ENCODE data around the gene KCNJ5. TPM values are rescaled to one million over a fixed set of nuclear protein-coding genes. Genes with fewer than 3 reads are reported as not detected.

KCNJ5 gene
- total RNA-seq, 1 experiment from 2014 or later, result 0.17 TPM

GRCh38 chr11:128941110-128941509, 50.0 kb downstream of the KCNJ5 start:
- Histone ChIP-seq H3K9ac (ENCODE audit: low read length) (no peak overlapping the region), H2AFZ (ENCODE audit: low read depth, low read length, poor library complexity, severe bottlenecking) (no peak overlapping the region), H3K4me1 (ENCODE audit: control insufficient read depth in 1 of 2, insufficient read depth in 2 of 2, low read length in 2 of 2) (no peaks in the 10 kb centered on the region), H3K4me2 (ENCODE audit: low read length) (no peak overlapping the region), H3K9me2 (ENCODE audit: insufficient read depth) (no peaks in the 10 kb centered on the region), H3K9me3 (ENCODE audit: control insufficient read depth in 1 of 2, insufficient read depth in 1 of 2, low read depth in 1 of 2, low read length in 2 of 2) (no peaks in the 10 kb centered on the region), H4K20me1 (ENCODE audit: insufficient read depth) (no peaks in the 10 kb centered on the region), H3K27ac (ENCODE audit: low read depth, low read length) (no peak overlapping the region), H3K27me3 (ENCODE audit: insufficient read depth, low read length) (no peaks in the 10 kb centered on the region), H3K4me3 (replicated peaks in 1 of 2; ENCODE audit: low read depth in 1 of 2, low read length in 2 of 2) (no peak overlapping the region), H3K36me3 (ENCODE audit: control insufficient read depth in 1 of 2, insufficient read depth in 2 of 2, low read length in 2 of 2) (no peaks in the 10 kb centered on the region), H3K79me2 (ENCODE audit: insufficient read depth, low read length) (no peaks in the 10 kb centered on the region)
- ChIA-PET CTCF (no interaction called here), RAD21 (ENCODE audit: low non-redundant PET in 1 of 2, low total read pairs in 2 of 2, uncharacterized antibody in 2 of 2, unreplicated experiment in 2 of 2) (no interaction called here), POLR2A (no interaction called here)
- no peak for ATAC-seq
- TF ChIP-seq CBX3 (IDR thresholded peaks at IDR 0.05; ENCODE audit: low read depth) (no peak), SIN3A (IDR thresholded peaks at IDR 0.05; ENCODE audit: low read depth) (no peak), ELF1 (IDR thresholded peaks at IDR 0.05; ENCODE audit: borderline replicate concordance, low read depth) (no peak), POLR2AphosphoS5 (IDR thresholded peaks at IDR 0.05; ENCODE audit: low read depth, low read length) (no peak), ATF3 (IDR thresholded peaks at IDR 0.05) (no peak), ZNF274 (IDR thresholded peaks at IDR 0.05; ENCODE audit: low read depth, low read length) (no peak), JUND (IDR thresholded peaks at IDR 0.05) (no peak), MAX (IDR thresholded peaks at IDR 0.05) (no peak), REST (IDR thresholded peaks at IDR 0.05; ENCODE audit: low read depth) (no peak), ZBTB33 (IDR thresholded peaks at IDR 0.05; ENCODE audit: extremely low read depth, insufficient replicate concordance, low read length) (no peak), ZFX (IDR thresholded peaks at IDR 0.05) (no peak), SRF (IDR thresholded peaks at IDR 0.05; ENCODE audit: low read depth) (no peak), CTCF (IDR thresholded peaks at IDR 0.05 in 2 of 3, conservative IDR thresholded peaks at IDR 0.05 in 1 of 3; ENCODE audit: borderline replicate concordance in 1 of 3, insufficient read depth in 1 of 3, low read depth in 2 of 3, low read length in 2 of 3) (no peak), POLR2A (IDR thresholded peaks at IDR 0.05; ENCODE audit: borderline replicate concordance, extremely low read depth, insufficient read depth, insufficient read length) (no peak), EGR1 (IDR thresholded peaks at IDR 0.05; ENCODE audit: low read depth) (no peak), CEBPB (IDR thresholded peaks at IDR 0.05; ENCODE audit: low read depth) (no peak)
- no peak for DNase-seq (ENCODE audit: low read depth, low spot score)
- no TSS peak for BruUV-seq (replicated peaks)
- intact Hi-C loops (cut with micrococcal nuclease), result no loop called here
